HEK293T (cell line): Measurements from ENCODE around the gene ZNF324.
"Not testable (repeated sequence)": the region's sequence is repeated elsewhere in the genome, so short reads cannot be mapped to it uniquely, and the experiment has no call there.

Source experiments
- ARNT ChIP-seq: fragments of 450-650 bp; IDR thresholded peaks from 2 replicates; pipeline ENCODE4 v1.6.1; 2017; ENCODE audit warnings: mild to moderate bottlenecking
- BHLHE40 ChIP-seq: fragments of 450-650 bp; IDR thresholded peaks from 2 replicates; pipeline ENCODE4 v1.6.1; 2016; ENCODE audit warnings: mild to moderate bottlenecking, moderate library complexity, borderline replicate concordance
- CTBP1 ChIP-seq: fragments of 450-650 bp; IDR thresholded peaks from 2 replicates; pipeline ENCODE4 v1.6.1; 2016; ENCODE audit warnings: borderline replicate concordance
- ELF4 ChIP-seq: fragments of 450-650 bp; IDR thresholded peaks from 2 replicates; pipeline ENCODE4 v1.6.1; 2017; ENCODE audit warnings: antibody characterized with exemption
- FOXA1 ChIP-seq: fragments of 450-650 bp; IDR thresholded peaks from 2 replicates; pipeline ENCODE4 v1.6.1; 2016; ENCODE audit warnings: mild to moderate bottlenecking
- FOXK2 ChIP-seq: fragments of 450-650 bp; IDR thresholded peaks from 2 replicates; pipeline ENCODE4 v1.6.1; 2016; ENCODE audit warnings: mild to moderate bottlenecking
- L3MBTL2 ChIP-seq: fragments of 450-650 bp; conservative IDR thresholded peaks from 2 replicates; pipeline ENCODE4 v1.6.1; 2016; ENCODE audit warnings: mild to moderate bottlenecking
- LEF1 ChIP-seq: fragments of 450-650 bp; IDR thresholded peaks from 2 replicates; pipeline ENCODE4 v1.6.1; 2017; ENCODE audit warnings: mild to moderate bottlenecking, borderline replicate concordance
- NFRKB ChIP-seq: fragments of 450-650 bp; IDR thresholded peaks from 2 replicates; pipeline ENCODE4 v1.6.1; 2016; ENCODE audit warnings: mild to moderate bottlenecking, moderate library complexity
- SP1 ChIP-seq: fragments of 450-650 bp; IDR thresholded peaks from 2 replicates; pipeline ENCODE4 v1.6.1; 2017
- SUZ12 ChIP-seq: fragments of 450-650 bp; IDR thresholded peaks from 2 replicates; pipeline ENCODE4 v1.6.1; 2016; ENCODE audit warnings: mild to moderate bottlenecking
- TARDBP ChIP-seq: fragments of 450-650 bp; IDR thresholded peaks from 2 replicates; pipeline ENCODE4 v1.6.1; 2016
- TF ChIP-seq, protein P1 (sequence below): fragments of 450-650 bp; IDR thresholded peaks from 2 replicates; pipeline ENCODE4 v1.6.1; 2016

- not testable (repeated sequence) for TF ChIP-seq NFRKB, CTBP1, SP1, L3MBTL2, LEF1, FOXK2, TARDBP, SUZ12, FOXA1, ELF4, ARNT, BHLHE40
- TF ChIP-seq, protein P1, sequence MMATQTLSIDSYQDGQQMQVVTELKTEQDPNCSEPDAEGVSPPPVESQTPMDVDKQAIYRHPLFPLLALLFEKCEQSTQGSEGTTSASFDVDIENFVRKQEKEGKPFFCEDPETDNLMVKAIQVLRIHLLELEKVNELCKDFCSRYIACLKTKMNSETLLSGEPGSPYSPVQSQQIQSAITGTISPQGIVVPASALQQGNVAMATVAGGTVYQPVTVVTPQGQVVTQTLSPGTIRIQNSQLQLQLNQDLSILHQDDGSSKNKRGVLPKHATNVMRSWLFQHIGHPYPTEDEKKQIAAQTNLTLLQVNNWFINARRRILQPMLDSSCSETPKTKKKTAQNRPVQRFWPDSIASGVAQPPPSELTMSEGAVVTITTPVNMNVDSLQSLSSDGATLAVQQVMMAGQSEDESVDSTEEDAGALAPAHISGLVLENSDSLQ = not testable (repeated sequence)
Measured at GRCh38 chr19:58449980-58450379, 16.9 kb upstream of the ZNF324 start.
